Activated CD4-positive, alpha-beta T cell treated with anti-CD3 and anti-CD28 coated beads, Interleukin-2, amount 10 ng/mL, durations not matched to agents 7 days and 5 days (primary cell): Measurements from ENCODE around the gene COL1A2. TPM values are rescaled to one million over a fixed set of nuclear protein-coding genes. Genes with fewer than 3 reads are reported as not detected.

ENCODE experiments used
- CTCF ChIA-PET: fragments of 350-600 bp; sonication (Branson Sonifier 250); formaldehyde crosslinking; loops from one replicate; lab custom pipeline; 2021; ENCODE audit warnings: antibody characterized with exemption; lab: Charles Lee
- POLR2A ChIA-PET: fragments of 350-600 bp; sonication (Branson Sonifier 250); formaldehyde crosslinking; loops from one replicate; lab custom pipeline; 2021; ENCODE audit warnings: antibody characterized with exemption; lab: Charles Lee
- DNase-seq: peaks from one replicate; pipeline ENCODE4 v3.0.0-alpha.2; 2020
- H3K27ac Mint-ChIP-seq: one replicate; pipeline ENCODE4 v1.8.0; 2021; ENCODE audit warnings: mild to moderate bottlenecking, moderate library complexity, mixed read lengths
- H3K27me3 Mint-ChIP-seq: one replicate; pipeline ENCODE4 v1.8.0; 2021; ENCODE audit warnings: mixed read lengths
- H3K36me3 Mint-ChIP-seq: one replicate; pipeline ENCODE4 v1.8.0; 2021; ENCODE audit warnings: low read depth, mixed read lengths
- H3K4me1 Mint-ChIP-seq: one replicate; pipeline ENCODE4 v1.8.0; 2021; ENCODE audit warnings: mixed read lengths
- H3K4me3 Mint-ChIP-seq: one replicate; pipeline ENCODE4 v1.8.0; 2021; ENCODE audit warnings: mild to moderate bottlenecking, moderate library complexity, mixed read lengths
- H3K9me3 Mint-ChIP-seq: one replicate; pipeline ENCODE4 v1.8.0; 2021; ENCODE audit warnings: mixed read lengths
- total RNA-seq, 2 experiments: library from RNA; stranded (reverse); gene quantifications; one replicate each; pipeline ENCODE4 v1.2.3, GENCODE V29; 2021

Gene COL1A2
- total RNA-seq, 2 experiments from 2014 or later = 0.06 to 0.15 TPM

GRCh38 chr7:94403546-94403945 is 8.9 kb downstream of the COL1A2 start:
- Mint-ChIP-seq H3K27me3 (peaks cover 4% of the 10 kb centered on the region), H3K27ac (no peak overlapping the region), H3K36me3 (no peaks in the 10 kb centered on the region), H3K9me3 (no peaks in the 10 kb centered on the region), H3K4me3 (no peak overlapping the region), H3K4me1 (no peaks in the 10 kb centered on the region)
- ChIA-PET CTCF (no interaction called here), POLR2A (no interaction called here)
- no peak for DNase-seq

GRCh38 chr7:94405506-94405905 is 10.8 kb downstream of the COL1A2 start:
- POLR2A ChIA-PET = no interaction called here
- no peak for DNase-seq
- H3K27me3 Mint-ChIP-seq = peaks cover 3% of the 10 kb centered on the region
- no peak overlapping the region for H3K4me3 Mint-ChIP-seq
- CTCF ChIA-PET = no interaction called here
- no peaks in the 10 kb centered on the region for H3K36me3 Mint-ChIP-seq
- H3K9me3 Mint-ChIP-seq = no peaks in the 10 kb centered on the region
- H3K27ac Mint-ChIP-seq = no peak overlapping the region
- H3K4me1 Mint-ChIP-seq = no peaks in the 10 kb centered on the region

GRCh38 chr7:94406696-94407095 is 12.0 kb downstream of the COL1A2 start:
- no peak for DNase-seq
- peaks cover 3% of the 10 kb centered on the region for H3K27me3 Mint-ChIP-seq
- no peak overlapping the region for H3K4me3 Mint-ChIP-seq
- H3K36me3 Mint-ChIP-seq = no peaks in the 10 kb centered on the region
- H3K4me1 Mint-ChIP-seq = no peaks in the 10 kb centered on the region
- CTCF ChIA-PET = no interaction called here
- POLR2A ChIA-PET = no interaction called here
- no peaks in the 10 kb centered on the region for H3K9me3 Mint-ChIP-seq
- H3K27ac Mint-ChIP-seq = no peak overlapping the region

- Mint-ChIP-seq H3K9me3 (no peaks in the 10 kb centered on the region), H3K4me3 (no peak overlapping the region), H3K27ac (no peak overlapping the region), H3K4me1 (no peaks in the 10 kb centered on the region), H3K36me3 (no peaks in the 10 kb centered on the region), H3K27me3 (peaks cover 5% of the 10 kb centered on the region)
- no peak for DNase-seq
- POLR2A ChIA-PET = no interaction called here
- CTCF ChIA-PET = no interaction called here
These were observed 14.7 kb downstream of the COL1A2 start for GRCh38 chr7:94409200-94409948.

GRCh38 chr7:94410413-94411187 is 15.9 kb downstream of the COL1A2 start:
- Mint-ChIP-seq H3K27ac (no peak overlapping the region), H3K4me3 (no peak overlapping the region), H3K4me1 (no peaks in the 10 kb centered on the region), H3K9me3 (no peaks in the 10 kb centered on the region), H3K36me3 (no peaks in the 10 kb centered on the region), H3K27me3 (peaks cover 3% of the 10 kb centered on the region)
- ChIA-PET CTCF (no interaction called here), POLR2A (no interaction called here)
- DNase-seq = no peak

- Mint-ChIP-seq H3K9me3 (no peaks in the 10 kb centered on the region), H3K27ac (no peak overlapping the region), H3K4me1 (no peaks in the 10 kb centered on the region), H3K36me3 (no peaks in the 10 kb centered on the region), H3K27me3 (peaks cover 3% of the 10 kb centered on the region), H3K4me3 (no peak overlapping the region)
- CTCF ChIA-PET = no interaction called here
- no peak for DNase-seq
- POLR2A ChIA-PET = no interaction called here
These were observed 16.4 kb downstream of the COL1A2 start for GRCh38 chr7:94411188-94411466.

- POLR2A ChIA-PET = no interaction called here
These were observed 18.1 kb downstream of the COL1A2 start for GRCh38 chr7:94412762-94413322.

GRCh38 chr7:94414481-94414880 is 19.8 kb downstream of the COL1A2 start:
- no peaks in the 10 kb centered on the region for H3K36me3 Mint-ChIP-seq
- no peak for DNase-seq
- POLR2A ChIA-PET = no interaction called here
- H3K9me3 Mint-ChIP-seq = no peaks in the 10 kb centered on the region
- CTCF ChIA-PET = interaction anchor here (1.0 kb wide), 1 partner anchor 19 kb away, joined by 3 read pairs; no protein-coding TSS in a partner anchor
- no peak overlapping the region for H3K4me3 Mint-ChIP-seq
- H3K27ac Mint-ChIP-seq = no peak overlapping the region
- peaks cover 2% of the 10 kb centered on the region for H3K27me3 Mint-ChIP-seq
- H3K4me1 Mint-ChIP-seq = no peaks in the 10 kb centered on the region

More at GRCh38 chr7:94412762-94413322, 18.1 kb downstream of the COL1A2 start:
- Mint-ChIP-seq H3K4me3 (no peak overlapping the region), H3K9me3 (no peaks in the 10 kb centered on the region), H3K36me3 (no peaks in the 10 kb centered on the region), H3K27ac (no peak overlapping the region), H3K27me3 (peaks cover 3% of the 10 kb centered on the region), H3K4me1 (no peaks in the 10 kb centered on the region)
- DNase-seq = no peak
- CTCF ChIA-PET = no interaction called here

- H3K9me3 Mint-ChIP-seq = no peaks in the 10 kb centered on the region
- CTCF ChIA-PET = no interaction called here
These were observed 20.3 kb downstream of the COL1A2 start for GRCh38 chr7:94414980-94415379.

GRCh38 chr7:94417306-94417705 is 22.6 kb downstream of the COL1A2 start:
- ChIA-PET CTCF (no interaction called here), POLR2A (no interaction called here)
- Mint-ChIP-seq H3K27ac (no peak overlapping the region), H3K27me3 (no peaks in the 10 kb centered on the region), H3K4me1 (no peaks in the 10 kb centered on the region), H3K36me3 (no peaks in the 10 kb centered on the region), H3K9me3 (no peaks in the 10 kb centered on the region), H3K4me3 (no peak overlapping the region)
- DNase-seq = no peak

More at GRCh38 chr7:94414980-94415379, 20.3 kb downstream of the COL1A2 start:
- H3K4me1 Mint-ChIP-seq = no peaks in the 10 kb centered on the region
- no peak overlapping the region for H3K4me3 Mint-ChIP-seq
- POLR2A ChIA-PET = no interaction called here
- no peak for DNase-seq
- peaks cover 2% of the 10 kb centered on the region for H3K27me3 Mint-ChIP-seq
- no peak overlapping the region for H3K27ac Mint-ChIP-seq
- H3K36me3 Mint-ChIP-seq = no peaks in the 10 kb centered on the region

- DNase-seq = no peak
- Mint-ChIP-seq H3K27me3 (no peaks in the 10 kb centered on the region), H3K4me1 (no peaks in the 10 kb centered on the region), H3K36me3 (no peaks in the 10 kb centered on the region), H3K27ac (no peak overlapping the region), H3K9me3 (no peaks in the 10 kb centered on the region), H3K4me3 (no peak overlapping the region)
- POLR2A ChIA-PET = no interaction called here
- CTCF ChIA-PET = no interaction called here
These were observed 23.2 kb downstream of the COL1A2 start for GRCh38 chr7:94417901-94418300.

GRCh38 chr7:94418851-94419250 is 24.2 kb downstream of the COL1A2 start:
- POLR2A ChIA-PET = no interaction called here
- Mint-ChIP-seq H3K4me3 (no peak overlapping the region), H3K36me3 (no peaks in the 10 kb centered on the region), H3K4me1 (no peaks in the 10 kb centered on the region), H3K27ac (no peak overlapping the region), H3K27me3 (no peaks in the 10 kb centered on the region), H3K9me3 (no peaks in the 10 kb centered on the region)
- CTCF ChIA-PET = no interaction called here
- DNase-seq = no peak

- CTCF ChIA-PET = no interaction called here
- H3K27me3 Mint-ChIP-seq = no peaks in the 10 kb centered on the region
- POLR2A ChIA-PET = no interaction called here
- H3K27ac Mint-ChIP-seq = no peak overlapping the region
- no peaks in the 10 kb centered on the region for H3K9me3 Mint-ChIP-seq
- no peaks in the 10 kb centered on the region for H3K36me3 Mint-ChIP-seq
- no peak for DNase-seq
- H3K4me1 Mint-ChIP-seq = no peaks in the 10 kb centered on the region
- no peak overlapping the region for H3K4me3 Mint-ChIP-seq
These were observed 25.6 kb downstream of the COL1A2 start for GRCh38 chr7:94420328-94420727.
